Activated CD4-positive, alpha-beta T cell treated with anti-CD3 and anti-CD28 coated beads, Interleukin-2, Interleukin-6, amounts not matched to agents 100 ng/mL and 50 ng/mL, durations not matched to agents 16 hours and 8 hours (primary cell): ENCODE data around the gene MEIOB.

Source experiments
- DNase-seq: peaks from one replicate; pipeline ENCODE4 v3.0.0-alpha.2; 2020

The MEIOB gene

DNA sequence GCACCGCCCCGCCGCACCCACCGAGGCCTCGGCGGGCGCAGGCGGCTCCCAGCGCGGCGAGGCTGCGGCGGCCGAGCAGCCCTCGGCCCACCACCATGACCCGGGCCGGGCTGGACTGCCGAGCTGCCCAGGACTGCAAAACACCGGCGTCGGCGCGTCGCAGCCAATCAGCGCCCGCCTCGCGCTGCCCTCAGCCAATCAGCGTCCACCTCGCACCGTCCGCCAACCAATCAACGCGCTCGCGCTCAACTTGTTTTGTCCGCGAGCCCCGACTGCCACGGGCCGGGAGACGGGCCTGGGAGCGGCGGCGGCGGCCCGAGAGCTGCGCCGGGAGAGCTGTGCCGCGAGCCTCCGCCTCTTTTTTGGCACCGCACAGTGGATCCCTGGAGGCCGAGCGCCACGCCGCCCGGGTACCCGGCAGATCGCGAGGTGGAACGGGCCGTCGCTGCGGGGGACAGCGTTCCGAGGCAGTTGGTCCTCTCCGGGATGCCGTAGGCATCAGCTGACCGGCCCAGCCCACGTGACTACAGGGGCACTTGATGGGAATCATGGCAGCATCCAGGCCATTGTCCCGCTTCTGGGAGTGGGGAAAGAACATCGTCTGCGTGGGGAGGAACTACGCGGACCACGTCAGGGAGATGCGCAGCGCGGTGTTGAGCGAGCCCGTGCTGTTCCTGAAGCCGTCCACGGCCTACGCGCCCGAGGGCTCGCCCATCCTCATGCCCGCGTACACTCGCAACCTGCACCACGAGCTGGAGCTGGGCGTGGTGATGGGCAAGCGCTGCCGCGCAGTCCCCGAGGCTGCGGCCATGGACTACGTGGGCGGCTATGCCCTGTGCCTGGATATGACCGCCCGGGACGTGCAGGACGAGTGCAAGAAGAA, 45.0 kb downstream of the MEIOB start, which contains the start of the genes FAHD1 and HAGH:
TSS of gene FAHD1 (plus strand) at position 516 of the 883 bp plus-strand sequence. CDS start at position 549, 33 bp downstream.
TSS of gene HAGH (minus strand) at position 135 of the 883 bp plus-strand sequence. CDS start at position 97, 38 bp downstream.
- peak; percentile 94 for DNase-seq

DNA sequence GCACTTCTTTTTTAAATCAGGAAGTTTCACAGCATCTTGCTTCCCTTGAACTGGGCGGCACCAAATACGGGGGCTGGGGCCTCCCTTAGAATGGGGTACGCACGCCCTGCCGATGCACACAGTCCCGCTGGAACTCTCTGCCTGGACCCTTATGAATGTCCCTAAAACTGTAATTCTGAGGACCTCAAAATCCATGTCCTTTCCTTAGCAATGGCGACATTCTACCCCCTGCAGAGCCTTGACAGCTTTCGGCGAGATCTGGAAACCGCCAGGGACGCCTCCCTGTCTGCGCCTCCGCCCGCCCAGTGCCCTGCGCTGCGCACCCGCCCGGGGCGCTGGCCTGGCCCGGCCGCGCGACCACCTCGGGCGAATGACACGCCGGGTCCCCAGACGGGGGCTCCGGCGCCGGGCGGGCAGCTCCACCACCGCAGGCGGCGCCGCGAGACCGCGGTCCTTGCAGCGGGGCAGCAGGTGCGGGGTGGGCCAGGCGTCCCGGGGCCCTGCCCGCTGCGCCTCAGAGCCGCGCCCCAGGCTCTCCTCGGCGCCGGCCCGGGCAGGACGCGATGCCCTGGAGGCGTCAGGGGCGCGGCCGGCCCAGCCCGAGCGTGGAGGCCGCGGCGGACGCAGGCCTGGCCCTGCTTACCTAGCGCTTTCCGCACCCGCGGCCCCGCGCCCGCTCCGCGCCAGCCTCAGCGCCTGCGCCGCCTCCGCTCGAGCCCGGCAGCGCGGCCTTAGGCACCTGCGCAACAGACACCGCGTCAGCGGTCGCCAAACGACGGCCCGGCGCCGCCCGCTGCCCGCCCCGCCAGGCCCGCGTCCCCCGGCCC, 45.9 kb downstream of the MEIOB start:
- DNase-seq, result peak; percentile 68

DNA sequence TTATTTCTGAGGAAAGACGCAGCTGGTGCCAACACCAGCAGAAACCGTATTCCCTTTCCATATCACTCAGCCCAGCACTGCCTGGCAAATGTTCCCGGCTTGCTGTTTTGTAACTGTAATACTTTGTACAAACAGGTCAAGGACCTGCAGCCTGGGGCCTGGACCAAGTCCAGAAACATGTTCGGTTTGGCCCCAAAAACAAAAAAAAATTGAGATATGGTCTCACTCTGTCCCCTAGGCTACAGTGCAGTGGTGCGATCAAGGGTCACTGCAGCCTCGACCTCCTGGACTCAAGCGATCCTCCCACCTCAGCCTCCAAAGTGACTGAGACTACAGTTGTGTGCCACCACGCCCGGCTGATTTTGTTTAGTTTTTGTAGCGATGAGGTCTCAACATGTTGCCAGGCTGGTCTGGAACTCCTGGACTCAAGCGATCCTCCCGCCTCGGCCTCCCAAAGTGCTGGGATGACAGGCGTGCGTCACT, 46.5 kb downstream of the MEIOB start:
- no peak for DNase-seq

DNA sequence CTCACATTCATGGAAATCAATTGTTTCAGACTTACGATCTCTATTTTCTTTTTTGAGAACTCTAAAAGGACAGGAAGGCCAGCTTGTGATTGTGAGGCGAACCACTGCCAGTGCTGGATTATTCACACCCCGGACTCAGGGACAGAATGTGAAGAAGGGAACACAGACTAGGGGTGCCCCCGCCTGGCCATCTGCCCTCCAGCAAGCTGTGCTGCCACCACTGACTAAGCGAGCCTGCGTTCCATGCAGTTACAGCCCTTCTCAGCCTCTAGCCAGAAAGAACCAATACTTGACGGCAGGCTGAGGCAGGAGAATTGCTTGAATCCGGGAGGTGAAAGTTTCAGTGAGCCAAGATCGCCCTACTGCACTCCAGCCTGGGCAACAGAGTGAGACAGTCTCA, 48.1 kb downstream of the MEIOB start:
- peak; percentile 27 for DNase-seq

DNA sequence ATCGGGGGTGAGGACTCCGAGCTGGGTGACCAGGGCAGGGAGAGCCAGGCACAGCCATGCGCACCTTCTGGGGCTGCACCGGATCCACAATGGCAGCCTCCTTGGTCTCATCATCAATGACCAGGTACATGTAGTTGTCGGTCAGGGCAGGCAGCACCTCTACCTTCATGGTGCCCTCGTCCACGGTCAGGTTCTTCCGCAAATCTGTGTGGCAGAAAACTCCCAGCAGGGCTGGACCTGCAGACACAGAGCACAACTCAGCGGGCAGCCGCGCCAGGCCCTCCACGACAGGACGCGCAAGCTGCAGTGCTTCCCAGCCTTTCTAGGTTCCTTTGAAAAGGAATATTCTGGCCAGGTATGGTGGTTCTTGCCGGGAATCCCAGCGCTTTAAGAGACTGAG, 49.2 kb downstream of the MEIOB start:
- DNase-seq, result no peak

DNA sequence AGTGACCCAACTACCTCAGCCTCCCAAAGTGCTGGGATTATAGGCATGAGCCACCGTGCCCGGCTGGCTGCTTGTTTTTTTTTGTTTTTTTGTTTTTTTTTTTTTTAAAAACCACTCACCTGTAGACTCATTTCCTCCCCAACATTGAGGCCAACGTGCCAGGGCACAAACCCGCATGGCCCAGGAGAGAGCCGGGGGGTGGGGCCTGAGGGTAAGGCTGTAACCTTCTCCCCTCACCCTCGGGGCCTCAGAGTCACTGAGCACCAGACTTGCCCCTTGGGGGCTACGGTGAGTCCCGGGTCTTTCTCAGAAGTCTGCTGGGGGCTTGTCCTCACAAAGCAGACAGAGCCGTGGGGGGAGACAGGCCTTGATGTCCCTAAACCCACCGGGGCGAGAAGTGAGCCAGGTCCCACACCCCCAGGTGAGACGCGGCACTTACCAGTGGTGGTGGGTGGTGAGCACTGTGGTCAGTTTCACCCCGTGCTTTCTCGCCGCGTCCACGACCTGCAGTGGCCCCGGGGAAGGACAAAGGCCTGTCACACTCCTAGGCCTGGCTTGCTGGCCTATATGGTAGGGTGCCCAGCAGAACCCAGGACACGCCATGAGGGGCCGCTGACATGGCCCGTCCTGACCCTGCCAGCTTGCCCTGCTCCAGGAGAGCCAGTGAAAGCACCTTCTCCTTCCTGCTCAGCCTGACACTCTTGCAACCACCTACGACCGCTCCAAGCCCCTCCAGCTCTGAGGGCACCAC, 49.9 kb downstream of the MEIOB start:
- no peak for DNase-seq

DNA sequence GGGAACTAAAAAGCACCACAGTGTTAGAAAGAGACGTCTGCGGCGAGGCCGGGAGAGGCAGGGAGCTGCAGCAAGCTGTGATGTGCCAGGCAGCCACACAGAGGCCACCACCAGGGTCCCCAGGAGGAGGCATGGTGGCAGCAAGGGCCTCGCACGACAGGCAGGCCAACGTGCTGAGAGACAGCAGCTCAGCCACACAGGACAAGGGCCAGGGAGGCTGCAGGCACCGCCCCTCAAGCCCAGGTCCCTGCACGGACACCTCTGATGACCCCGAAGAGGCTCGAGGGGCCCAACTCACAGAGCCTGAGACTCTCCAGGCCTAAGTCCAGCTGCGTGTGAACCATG, 51.0 kb downstream of the MEIOB start:
- DNase-seq, result no peak

DNA sequence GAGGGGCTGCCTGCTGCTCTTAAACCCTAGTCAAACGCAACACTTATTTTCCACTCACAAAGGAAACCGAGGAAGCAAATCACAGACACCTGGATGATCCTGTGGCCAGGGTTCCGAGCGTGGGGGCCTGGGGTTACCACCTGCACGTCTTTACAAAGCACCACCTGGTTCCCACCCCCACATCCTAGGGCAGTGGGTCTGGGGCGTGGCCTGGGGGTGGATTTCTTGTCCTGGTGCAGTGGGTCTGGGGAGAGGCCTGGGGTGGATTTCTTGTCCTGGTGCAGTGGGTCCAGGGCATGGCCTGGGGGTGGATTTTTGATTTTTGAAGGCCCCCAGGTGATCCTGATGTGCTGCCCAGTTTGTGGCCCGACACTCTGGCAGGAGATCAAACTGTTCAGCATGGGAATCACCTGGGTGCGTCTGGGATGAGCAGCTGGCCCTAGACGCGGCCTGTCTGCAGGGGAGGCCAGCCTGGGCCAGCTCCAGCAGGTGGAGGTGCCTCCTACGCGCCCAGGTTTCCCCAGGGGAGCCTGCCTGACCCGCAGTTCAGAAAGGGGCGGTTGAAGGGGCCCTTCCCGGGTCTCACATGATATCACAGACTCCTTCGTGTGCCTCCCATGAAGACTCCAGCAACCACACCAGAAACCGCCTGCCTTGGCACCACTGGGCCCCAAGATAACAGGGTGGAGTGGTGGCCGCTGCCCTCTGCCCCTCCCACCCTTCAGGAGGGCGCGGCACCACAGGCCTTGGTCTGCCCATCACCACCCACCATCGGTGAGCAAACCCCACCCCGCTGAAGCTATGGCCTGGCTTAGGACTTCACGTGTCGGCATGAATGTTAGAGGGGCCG, 51.6 kb downstream of the MEIOB start:
- DNase-seq, result no peak

DNA sequence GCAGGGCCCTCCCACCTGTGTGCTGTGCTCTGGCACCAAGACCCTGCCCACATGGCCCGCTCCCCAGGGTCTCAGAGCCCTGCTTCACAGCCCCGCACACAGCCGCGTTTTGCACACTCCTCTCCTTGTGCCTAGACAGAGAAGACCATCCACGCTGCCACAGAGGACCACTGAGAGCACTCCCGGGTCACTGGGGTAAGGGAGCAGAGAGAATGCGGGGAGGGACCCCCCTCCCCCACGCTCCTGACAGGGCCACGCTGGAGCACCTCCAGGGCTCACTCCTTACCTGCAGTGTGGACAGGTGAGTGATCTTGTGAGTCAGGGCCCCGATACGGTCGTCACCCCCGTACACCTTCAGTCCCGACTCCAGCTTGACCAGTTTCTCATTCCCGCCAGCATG, 52.4 kb downstream of the MEIOB start:
- no peak for DNase-seq

DNA sequence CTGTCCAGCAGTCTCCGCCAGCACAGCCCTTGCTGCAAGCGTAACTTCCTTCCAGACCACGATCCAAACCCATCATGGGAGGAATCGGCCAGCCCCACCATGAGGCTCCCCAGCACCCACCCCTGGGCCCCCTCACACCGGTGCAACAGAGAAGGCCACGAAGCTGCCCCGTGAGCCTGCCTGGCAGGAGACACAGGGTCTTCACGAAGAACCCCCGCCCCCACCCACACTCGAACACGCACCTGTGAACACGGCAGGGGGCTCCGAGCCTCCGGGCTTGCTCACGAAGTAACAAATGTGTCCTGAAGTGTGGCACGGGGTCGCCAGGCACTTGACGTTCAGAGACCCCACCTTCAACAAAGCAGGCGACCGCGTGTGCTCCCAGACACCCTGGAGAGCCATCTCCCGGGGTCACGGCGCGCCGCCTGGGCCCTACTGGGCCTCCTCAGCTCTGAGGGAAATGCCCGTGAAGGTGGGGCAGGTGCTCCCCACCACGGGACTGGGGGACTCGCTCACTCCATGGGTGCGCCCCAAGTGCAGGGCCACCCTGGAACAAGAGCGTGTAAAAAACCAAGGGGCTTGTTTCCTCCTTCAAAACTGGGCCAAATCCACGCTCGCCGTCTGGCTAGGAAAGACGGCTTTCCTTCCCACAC, 53.0 kb downstream of the MEIOB start:
- no peak for DNase-seq

DNA sequence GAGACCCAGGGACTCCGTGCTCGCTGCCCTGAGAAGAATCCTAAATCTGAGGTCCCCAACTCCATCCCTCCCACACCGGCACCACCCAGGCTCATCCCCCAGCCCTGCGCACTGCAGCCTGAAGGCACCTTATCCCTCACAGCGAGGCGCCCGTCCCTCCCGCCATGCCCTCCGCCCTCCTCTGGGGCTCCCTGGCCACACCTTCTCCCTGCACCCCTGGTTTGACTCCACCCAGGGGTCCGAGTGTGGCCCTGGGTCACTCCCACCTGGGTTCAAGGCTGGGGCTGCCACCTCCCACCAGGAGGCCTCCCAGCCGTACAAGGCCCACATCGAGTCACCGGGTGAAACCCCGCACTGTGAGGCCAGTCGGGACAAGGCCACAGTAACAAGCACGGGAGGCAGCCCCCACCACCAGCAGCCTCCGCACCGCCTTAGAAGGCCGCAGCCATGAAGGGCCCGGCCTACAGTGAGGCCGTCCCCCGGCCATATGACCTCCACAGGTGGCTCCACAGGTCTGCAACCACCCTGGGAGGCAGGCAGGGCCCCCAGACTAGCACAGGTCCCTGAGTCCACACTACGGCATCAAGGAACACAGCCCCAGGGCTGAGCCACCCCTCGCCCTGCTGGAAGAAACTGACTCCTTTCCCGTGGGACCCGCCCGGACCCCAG, 53.6 kb downstream of the MEIOB start:
- DNase-seq, result no peak

DNA sequence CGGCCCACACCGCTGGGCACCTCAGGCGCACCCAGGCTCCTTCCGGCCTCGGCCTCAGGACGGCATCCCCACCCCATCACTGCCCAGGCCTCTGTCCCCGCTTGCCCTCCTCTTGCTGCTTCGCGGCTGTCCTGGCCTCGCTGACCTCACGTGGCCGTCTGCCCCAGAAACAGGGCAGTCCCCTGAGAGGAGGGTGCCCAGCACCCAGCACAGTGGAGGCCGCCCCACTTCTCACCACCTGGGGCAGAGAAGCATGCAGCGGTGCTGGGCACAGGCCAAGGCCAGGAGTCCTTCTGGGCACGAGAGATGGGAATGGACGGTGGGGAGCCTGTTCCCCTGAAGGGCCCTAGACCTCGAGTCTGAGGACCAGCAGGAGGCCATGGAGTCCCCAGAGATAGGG, 54.2 kb downstream of the MEIOB start:
- DNase-seq, result no peak

DNA sequence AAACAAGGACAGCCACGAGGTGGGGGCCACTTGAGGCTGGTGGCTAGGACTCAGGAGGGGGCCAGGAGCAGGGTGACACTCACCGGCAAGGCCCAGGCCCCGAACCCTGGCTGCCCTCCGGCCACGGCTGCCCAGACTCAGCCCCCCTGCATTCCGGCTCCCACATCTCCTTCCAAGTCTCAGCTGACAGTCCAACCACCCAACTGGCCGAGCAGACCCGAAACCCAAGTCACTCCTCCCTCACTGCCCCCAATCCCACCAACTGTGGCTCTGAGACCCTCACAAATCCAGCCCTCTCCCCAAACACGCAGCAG, 54.7 kb downstream of the MEIOB start:
- no peak for DNase-seq

DNA sequence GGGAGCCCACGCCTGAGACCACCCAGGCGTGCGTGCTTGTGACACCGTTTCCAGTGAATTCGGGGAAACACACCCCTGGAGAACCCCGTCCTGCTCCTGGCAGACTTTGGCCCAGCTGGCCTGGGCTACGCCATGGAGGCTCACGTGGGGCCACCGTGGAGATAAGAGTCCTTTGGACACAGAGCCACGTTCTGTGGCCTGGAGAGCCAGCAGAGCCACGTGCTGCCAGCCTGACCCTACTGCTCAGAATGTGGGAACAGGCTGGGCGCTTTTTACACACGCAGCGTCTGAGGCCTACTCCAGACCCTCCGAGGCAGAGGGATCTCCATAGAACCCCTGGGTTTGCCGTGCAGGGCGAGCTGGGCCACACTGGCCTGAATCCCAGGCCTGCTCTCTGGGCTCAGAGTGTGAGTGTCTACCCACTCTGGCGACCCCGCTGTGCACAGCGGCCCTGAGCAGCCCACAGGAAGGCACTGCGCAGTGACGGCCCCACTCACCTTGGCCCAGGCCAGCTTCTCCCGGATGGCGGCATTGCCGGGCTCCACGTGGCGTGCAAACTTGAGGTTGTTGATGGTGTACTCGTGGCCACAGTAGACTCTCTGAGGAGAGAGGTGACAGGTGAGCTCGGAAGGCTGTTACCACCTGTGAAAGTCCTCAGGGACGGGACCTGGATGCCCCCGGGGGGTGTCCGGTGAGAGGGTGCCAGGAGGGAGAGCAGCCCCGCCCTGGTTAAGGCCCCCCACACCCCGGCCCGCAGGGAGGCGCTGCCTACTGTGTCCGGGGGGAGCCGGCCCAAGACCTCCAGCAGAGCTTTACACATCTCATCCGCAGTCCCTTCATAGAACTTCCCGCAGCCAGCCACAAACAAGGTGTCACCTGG, 55.3 kb downstream of the MEIOB start:
- DNase-seq, result no peak

DNA sequence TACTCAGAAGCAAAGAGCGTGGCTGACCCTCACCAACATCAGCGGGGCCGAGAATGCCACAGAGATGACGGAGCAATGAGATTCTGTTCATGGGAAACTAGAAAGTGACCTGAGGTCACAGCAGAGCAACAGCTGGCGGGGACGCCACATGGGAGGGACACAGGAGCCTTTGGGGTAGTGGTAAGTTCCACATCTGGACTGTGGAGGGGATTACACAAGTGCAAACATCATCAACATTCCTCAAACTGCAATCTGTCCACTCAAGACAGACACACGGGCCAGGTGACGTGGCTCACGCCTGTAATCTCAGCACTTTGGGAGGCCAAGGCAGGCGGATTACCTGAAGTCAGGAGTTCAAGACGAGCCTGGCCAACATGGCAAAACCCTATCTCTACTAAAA, 56.5 kb downstream of the MEIOB start:
- DNase-seq, result no peak

DNA sequence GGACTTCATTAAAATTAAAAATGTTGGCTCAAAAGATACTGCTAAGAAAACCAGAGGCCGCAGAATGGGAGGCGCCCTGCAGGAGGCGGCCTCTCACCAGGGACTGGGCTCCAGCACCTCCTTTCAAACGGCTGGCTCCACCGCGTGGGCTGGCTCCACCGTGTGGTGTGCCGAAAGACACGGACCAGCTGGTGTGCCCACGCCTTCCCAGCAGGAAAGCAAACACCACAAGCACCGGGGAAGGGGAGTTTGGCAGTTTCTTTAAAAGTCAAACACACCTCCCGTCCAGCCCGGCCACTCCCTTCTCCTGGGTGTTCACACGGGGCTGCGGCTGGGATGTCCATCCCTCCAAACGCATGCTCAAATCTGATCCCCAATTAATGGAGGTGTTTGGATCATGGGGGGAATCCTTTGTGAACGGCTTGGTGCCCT, 59.2 kb downstream of the MEIOB start:
- peak; percentile 50 for DNase-seq

DNA sequence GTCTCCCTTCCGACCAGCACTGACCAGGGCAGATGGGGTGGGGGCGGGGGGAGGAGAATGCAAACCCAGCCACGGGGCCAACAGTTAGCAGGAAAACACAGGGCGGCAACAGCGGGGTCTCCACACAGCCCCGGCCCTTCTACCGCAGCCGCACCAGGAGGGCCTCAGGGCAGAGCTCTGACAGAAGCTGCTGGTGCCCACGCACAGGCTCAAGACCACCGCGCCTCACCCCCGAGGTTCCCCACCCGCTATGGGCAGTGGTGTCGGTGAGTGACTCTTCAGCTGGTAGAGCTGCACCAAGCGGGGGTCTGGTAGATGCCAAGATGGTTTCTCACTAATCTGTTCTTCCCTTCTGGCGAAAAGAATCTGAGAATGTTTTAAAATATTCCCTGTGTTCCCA, 61.4 kb downstream of the MEIOB start:
- no peak for DNase-seq

DNA sequence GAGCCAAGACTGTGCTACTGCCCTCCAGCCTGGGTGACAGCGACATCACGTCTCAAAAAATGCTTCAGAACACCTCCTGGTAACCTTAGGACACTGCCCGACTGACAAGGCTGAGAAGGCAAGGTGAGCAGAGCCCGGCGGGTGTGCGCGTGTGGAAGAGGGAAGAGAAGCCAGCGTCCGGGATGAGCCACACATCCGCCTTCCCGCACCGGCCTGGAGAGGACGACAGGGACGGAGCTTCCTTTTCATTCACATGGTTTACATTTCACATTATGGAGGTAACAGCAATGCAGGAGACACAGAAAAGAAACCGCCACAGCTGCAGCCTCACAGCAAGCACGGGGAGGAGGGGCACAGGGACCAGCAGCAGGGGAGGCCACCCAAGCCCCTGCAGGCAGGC, 61.9 kb downstream of the MEIOB start:
- DNase-seq, result no peak

DNA sequence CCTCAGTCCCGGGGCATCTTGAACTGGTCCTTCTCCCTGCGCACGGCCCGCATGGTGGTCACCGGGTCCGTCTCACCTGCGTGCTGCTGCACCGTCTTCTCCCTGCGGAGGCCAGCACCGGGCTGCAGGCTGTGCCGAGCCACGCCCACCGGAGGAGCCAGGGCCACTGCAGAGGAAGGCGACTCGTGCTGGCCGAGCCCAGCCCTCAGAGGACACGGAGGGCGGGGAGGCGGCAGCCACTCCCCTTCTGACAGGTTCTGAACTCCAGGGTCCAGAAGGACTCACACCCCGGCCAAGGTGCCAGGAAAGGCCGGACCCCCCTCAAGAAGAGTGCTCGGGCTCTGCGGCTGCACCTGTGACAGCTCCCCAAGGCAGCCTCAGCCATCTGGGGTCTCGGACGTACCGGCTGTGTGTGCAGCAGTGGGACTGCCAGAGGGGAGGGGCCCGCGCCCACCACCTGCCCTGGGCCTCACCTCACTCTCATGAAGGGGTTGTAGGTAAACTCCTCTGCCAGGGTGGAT, 62.6 kb downstream of the MEIOB start:
- DNase-seq, result no peak

DNA sequence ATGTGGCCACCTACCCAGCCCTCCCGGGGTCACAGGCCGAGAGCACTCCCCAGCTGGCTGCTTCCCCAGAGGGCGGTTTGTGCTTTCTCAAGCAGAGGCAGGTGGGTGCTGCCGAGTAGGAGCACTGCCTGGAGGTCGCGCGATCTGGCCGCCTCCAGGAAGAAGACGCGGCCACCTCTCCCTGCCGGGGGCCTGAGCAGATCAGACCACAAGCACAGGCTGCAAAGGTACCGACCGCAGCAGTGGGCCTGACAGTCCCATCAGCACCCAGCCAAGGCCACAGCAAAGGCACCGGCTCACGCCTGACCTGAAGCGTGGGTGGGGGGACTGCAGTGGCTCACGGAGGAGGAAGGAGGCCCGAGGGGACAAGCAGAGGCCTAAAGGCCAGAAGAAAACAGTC, 63.3 kb downstream of the MEIOB start:
- no peak for DNase-seq
